Inflammatory macrophage treated with lipopolysaccharide for 1 hour (primary cell): ENCODE measurements around the gene IGSF8.

Source experiments
- DNase-seq, 2 donors: peaks; one replicate each; pipeline ENCODE4 v3.0.0-alpha.2; 2020 to 2022

IGSF8 gene, protein sequence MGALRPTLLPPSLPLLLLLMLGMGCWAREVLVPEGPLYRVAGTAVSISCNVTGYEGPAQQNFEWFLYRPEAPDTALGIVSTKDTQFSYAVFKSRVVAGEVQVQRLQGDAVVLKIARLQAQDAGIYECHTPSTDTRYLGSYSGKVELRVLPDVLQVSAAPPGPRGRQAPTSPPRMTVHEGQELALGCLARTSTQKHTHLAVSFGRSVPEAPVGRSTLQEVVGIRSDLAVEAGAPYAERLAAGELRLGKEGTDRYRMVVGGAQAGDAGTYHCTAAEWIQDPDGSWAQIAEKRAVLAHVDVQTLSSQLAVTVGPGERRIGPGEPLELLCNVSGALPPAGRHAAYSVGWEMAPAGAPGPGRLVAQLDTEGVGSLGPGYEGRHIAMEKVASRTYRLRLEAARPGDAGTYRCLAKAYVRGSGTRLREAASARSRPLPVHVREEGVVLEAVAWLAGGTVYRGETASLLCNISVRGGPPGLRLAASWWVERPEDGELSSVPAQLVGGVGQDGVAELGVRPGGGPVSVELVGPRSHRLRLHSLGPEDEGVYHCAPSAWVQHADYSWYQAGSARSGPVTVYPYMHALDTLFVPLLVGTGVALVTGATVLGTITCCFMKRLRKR

DNA sequence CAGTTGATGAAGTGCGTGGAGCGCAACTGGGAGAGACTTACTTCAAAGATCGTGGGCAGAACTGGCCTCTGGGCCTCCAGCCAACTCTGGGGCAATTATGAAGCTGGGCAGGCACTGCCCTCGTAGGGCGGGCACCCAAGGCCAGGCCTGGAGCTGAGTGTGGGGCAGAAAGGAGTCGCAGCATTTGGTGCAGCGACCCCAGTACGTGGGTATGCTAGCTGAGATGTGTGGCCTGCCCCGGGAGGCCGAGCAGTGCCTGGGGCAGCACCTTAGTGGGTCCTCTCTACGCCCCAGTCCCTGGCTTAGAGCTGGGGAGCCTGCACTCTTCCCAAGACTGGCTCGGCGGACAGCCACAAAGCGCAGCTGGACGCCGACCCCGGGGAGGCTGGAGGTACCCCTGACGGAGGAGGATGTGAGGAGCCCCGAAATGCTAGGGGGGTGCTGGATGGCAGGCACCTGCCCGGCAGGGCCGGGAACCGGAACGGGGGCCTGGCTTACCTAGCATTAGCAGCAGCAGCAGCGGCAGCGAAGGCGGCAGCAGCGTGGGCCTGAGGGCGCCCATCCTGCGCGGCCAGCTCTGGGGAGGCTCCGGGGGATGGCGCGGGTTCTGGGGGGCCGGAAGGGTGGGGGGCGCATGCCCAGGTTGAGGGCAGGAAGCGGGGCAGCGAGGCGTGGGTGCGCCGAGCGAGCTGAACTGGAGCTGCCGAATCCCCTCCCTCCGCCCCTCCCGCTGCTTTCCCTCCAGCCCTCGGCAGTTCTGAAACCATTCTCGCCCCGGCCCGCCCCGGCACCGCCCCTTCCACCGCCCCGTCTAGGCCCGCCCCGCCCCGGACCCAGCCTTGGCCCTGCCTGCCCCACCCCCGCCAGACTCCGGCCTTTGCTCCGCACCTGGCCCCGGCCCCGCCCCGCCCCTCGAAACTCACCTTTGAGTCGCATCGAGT is at the start of gene IGSF8:
Gene IGSF8, minus strand, starts transcription at position 709 of the 941 bp plus-strand sequence. Its CDS starts 147 bp downstream, at position 562.
- DNase-seq: peak; percentile 76 to 86

DNA sequence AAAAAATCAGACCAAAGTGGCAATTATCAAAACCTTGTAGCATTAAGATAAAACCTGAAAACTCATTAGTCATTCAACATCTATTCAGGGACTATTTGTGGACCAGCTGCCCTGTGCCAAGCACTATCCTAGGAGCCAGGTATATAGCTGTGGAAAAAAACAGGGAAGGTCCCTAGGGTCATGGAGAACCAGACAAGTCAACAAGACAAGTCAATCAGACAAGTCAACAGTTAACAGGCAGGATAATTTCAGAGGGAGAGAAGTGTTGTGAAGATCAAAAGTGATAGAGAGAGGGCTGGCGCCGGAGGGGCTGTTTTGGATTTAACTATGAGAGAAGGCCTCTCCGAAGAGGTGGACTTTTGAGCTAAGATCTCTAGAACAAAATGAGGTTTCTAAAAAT is 49.7 kb upstream of the IGSF8 start:
- no peak for DNase-seq

DNA sequence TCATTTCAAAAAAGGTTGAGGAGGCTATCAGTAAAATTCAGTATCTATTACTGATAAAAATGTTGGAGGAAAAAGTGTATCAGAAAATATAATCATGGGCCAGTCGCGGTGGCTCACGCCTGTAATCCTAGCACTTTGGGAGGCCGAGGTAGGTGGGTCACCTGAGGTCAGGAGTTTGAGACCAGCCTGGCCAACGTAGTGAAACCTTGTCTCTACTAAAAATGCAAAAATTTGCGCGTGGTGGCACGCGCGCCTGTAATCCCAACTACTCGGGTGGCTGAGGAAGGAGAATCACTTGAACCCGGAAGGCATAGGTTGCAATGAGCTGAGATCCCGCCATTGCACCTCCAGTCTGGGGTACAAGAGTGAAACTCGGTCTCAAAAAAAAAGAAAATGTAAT is 47.7 kb upstream of the IGSF8 start:
- no peak for DNase-seq

DNA sequence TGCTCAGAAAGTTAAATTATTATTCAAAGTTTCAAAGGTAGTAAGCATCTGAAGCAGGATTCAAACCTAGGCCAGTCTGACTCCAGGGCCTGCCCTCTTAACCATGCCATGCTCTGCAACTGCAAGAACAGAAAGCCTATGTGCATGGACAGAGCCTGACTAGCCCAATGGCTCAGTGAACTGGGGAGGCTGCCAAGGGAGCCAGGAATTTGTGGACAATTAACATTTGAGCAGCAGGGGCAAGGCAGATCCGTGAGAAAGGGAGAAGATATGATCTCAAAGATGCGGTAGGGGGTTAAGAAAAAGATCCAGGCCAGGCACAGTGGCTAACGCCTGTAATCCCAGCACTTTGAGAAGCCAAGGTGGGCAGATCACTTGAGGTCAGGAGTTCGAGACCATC is 46.5 kb upstream of the IGSF8 start:
- DNase-seq: no peak

DNA sequence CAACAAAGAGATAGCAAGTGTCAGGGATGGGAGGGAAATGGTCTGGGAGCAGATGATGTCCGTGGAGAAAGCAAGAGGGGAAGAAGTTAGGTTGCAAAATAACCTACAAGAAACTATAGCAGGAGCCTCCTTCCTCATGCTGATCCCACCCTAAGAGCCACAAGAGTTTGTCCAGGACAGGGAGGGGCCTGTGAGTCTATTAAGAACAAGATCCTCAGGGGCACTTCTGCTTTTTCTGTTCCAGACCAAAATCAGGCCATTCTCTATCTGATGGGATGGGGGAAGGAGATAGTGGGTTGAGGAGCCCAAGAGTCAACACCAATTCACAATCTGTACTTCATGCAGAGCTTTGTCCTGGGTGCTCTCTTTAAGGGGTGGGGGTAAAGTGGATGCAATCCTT is 45.3 kb upstream of the IGSF8 start:
- peak; percentile 47 to 59 for DNase-seq

DNA sequence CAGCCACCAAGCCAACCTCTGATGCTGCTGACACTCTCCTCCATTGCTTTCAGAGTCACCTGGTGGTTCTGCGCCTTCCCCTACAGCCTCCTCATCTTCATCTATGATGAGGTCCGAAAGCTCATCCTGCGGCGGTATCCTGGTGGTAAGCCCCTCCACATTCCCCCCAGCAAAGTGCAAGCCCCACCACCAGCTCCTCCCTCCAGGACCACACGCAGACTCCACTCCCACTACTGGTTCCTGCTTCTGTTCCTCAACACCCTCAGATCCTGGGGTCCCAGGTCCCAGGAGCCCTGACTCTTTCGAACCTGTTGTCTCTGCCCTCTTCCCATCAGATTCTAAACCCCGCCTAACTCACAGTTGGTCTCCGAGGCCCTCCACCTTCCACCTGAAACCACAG is 41.4 kb upstream of the IGSF8 start:
- no peak for DNase-seq

DNA sequence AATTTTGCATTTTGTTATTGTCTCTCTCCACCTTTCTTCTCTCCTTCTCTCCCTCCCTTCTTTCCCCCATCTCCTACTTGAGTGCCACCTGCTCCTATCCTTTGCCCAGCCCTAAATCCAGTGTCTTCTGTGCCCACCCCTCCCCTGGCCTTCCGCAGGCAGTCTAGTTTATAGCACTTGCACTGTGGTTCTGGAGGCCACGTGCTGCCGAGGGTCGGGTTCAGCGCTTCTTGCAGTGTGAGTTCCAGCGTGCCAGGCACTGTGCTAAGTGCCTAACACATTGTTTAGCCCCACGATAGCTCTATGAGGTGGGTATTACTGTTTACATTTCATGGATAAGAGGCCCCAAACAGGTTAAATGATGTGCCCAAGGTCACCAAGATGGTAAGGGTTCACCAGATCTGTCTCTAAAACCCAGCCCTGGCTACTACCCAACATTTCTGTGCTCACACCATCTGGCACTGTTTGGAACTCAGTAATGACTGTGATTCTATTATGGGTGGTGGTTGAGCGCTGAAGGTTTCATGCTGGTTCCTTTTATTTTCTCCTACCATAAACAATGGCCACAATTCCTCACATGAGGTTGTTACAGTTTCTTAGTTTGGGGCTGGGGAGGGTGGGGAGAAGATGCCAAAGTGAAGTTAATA is 38.9 kb upstream of the IGSF8 start:
- no peak for DNase-seq

DNA sequence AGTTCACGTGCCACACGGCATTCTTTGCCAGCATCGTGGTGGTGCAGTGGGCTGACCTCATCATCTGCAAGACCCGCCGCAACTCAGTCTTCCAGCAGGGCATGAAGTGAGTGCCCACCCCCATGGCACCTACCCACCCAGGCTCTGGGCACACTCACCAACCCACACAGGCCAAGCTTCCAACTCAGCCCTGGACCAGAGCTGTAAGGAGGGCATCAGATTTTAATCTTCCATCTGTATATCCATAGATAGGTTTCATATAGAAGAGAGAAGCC is 38.4 kb upstream of the IGSF8 start:
- no peak for DNase-seq

DNA sequence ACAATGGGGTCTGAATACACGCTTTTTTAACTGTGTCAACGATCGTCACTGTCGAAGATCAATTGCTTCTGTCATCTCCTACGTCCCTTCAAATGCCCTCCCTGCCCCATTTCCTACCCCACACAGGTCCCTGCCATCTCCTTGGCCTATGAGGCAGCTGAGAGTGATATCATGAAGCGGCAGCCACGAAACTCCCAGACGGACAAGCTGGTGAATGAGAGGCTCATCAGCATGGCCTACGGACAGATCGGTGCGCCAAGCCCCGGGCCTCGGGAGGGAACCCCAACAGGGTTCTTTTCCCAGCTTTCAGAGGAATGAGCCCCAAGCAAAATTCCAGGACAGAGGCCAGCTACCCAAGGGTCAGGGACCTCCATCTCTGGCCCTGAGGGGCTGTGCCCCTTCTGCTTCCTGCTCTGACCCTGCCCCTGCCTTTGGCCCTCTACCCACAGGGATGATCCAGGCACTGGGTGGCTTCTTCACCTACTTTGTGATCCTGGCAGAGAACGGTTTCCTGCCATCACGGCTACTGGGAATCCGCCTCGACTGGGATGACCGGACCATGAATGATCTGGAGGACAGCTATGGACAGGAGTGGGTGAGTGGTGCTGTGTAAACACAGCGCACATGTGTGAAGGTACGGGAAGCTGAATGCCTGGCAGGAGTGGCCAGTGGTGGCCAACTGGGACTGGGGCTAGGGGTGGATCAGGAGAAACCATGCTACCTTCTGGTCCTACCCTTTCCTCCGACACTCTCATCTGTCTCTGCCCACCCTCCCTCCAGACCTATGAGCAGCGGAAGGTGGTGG is 37.9 kb upstream of the IGSF8 start:
- no peak for DNase-seq

DNA sequence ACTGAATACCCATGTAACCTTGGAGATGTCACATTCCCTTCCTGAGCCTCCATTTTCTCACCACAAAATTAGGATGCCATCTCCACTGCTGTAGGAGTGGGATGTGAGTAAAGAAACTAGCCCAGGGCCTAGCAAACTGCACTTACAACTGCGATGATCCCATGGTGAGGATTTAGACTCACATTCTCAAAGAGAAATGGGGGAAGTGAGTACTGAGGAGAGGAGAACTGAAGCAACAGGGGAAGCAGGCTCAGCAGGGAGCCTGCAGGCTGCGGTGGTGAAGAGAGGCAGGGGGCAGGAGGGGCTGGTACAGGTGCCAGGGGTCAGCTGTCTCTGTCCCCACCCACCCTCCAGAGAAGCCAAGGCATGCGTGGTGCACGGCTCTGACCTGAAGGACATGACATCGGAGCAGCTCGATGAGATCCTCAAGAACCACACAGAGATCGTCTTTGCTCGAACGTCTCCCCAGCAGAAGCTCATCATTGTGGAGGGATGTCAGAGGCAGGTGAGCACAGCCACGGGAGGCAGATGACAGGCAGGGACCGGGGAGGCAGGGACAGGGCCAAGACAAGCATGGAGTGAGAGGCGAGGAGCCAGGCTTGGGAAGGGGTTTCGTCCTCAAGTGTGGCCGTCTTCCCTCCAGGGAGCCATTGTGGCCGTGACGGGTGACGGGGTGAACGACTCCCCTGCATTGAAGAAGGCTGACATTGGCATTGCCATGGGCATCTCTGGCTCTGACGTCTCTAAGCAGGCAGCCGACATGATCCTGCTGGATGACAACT is 36.6 kb upstream of the IGSF8 start:
- peak; percentile 36 to 45 for DNase-seq

DNA sequence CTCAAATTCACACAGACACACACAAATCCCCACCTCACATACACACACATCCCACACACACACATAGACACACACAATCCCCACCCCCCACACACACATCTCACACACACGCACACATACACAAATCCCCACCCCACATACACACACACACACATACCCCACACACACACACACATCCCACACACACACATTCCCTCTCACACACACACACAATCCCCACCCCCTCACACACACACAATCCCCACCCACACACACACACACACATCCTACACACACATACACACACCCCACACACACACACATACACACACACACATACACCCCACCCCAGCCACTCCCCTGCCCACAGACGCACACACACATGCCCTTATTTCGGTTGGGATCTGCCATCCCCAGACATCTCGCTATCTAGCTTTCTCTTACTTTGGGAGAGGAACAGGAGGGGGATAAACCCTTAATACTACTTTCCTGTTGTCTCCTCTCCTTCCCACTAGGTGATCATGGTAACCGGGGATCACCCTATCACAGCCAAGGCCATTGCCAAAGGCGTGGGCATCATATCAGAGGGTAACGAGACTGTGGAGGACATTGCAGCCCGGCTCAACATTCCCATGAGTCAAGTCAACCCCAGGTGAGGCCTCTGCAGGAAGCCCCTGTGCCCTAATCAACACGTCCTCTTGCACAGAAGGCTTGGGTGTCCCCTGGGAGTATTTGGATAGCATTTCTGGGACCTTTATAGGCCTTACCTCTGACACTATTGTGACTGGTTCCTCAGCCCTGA is 35.8 kb upstream of the IGSF8 start:
- DNase-seq: no peak

DNA sequence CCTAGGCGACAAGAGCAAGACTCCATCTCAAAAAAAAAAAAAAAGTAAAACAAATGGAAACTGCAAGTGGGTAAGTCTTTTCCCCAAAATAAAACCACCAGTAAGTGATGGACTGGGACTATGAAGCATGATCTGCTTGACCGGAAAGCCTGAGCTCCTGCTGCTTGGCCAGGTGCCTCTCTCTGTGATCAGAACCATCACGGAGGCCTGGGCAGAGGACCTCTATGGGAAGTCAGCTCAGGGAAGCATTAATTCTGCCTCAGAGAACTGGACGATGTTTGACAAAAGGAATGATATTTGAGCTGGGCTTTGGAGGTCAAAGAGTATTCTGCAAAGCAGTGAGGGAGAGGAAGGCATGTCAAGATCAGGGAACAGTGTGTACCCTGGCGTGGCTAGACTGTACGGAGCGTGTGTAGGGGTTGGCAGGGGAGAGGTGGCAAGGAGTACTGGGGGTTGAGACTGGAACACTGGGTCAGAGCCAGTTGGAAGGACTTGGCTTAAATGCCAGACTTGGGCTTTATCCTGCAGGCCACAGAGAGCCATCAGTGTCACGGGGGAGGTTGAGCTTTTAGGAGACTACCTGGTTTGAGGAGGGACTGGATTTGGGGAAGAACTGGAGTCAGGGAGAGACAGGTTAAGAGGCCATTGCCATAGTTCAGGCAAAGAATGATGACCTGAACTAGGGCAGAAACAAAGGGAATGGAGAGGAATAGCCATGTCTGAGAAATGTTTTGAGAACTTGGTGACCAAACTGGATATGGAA is 33.6 kb upstream of the IGSF8 start:
- DNase-seq: no peak

DNA sequence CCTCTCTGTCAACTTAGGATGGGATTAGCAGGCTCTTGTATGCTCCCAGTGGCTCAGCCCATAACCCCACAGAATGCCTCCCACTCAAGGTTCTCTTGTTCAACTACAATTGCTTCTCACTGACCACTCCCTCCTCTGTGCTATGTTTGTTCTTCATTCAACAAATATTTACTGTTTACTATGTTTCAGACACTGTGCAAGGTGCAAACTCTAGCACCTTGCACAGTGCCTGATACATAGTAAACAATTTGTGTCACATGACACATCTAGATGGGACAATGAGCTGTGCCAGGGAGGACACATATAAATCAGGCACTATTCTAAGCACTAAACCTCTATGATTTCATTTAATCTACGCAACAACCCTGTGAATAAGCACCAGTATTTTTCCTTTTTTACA is 32.5 kb upstream of the IGSF8 start:
- no peak for DNase-seq

DNA sequence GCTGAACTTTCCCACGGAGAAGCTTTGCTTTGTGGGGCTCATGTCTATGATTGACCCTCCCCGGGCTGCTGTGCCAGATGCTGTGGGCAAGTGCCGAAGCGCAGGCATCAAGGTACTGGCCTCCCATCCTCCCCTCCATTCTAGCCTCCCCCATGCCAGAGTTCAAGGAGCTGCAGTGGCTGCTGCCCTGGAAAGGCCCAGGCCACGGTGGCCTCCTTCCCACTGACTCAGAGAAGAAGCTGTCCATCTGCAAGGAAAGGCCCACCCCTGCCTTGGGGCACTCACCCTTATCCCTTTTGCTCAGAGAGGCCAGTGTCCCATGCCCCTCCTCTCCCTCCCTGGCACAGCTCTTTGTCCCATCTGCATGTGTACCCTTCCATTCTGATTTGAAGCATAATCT is 32.1 kb upstream of the IGSF8 start:
- no peak for DNase-seq

DNA sequence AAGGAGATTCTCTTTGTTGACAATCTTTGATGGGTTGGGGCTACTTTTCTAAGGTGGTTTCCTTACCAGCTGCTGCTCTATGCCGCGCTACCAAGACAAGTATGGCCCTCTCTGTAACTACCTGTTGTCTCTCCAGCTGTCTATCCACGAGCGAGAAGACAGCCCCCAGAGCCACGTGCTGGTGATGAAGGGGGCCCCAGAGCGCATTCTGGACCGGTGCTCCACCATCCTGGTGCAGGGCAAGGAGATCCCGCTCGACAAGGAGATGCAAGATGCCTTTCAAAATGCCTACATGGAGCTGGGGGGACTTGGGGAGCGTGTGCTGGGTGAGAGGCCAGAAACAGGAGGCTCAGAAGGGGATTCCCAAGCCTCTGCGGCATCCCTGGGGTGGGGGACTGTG is 31.5 kb upstream of the IGSF8 start:
- no peak for DNase-seq

DNA sequence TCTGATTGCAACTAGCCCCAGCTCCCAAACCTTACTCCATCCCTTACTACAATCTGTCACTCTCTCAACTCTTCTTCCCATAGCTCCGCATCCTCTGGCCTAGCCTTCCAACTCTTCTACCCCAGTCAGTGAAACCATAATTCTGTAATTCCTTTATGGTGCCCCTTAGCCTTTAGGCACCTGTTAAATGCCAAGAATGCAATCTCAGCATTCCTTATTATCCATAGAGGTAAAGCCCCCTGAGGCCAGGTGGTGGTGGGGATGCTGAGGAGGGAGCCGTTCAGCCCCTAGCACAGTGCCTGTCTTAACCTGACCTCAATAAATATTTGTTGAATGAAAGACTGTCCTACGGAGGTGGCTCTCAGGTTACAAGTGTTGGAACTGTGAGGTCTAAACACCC is 31.1 kb upstream of the IGSF8 start:
- no peak for DNase-seq

DNA sequence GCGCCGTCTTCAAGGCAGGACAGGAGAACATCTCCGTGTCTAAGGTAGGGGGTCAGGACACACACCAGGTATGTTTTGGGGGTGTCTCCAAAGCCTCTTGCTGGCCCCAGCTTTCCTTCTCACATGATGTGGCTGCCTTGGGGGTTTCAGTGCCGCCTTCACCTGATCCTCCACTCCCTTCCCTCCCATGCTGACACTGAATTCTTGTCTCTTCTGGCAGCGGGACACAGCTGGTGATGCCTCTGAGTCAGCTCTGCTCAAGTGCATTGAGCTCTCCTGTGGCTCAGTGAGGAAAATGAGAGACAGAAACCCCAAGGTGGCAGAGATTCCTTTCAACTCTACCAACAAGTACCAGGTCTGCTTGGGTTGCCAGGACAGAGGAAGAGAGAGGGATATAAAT is 30.6 kb upstream of the IGSF8 start:
- no peak for DNase-seq

DNA sequence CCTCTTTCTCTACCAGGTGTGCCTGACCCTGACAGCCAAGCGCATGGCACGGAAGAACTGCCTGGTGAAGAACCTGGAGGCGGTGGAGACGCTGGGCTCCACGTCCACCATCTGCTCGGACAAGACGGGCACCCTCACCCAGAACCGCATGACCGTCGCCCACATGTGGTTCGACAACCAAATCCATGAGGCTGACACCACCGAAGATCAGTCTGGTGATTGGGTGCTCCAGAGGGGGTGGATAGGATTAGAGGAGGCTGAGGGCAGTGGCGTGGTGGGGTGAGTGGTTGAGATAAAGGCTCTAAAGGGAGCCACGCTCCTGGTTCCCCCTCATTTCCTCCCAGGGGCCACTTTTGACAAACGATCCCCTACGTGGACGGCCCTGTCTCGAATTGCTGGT is 30.2 kb upstream of the IGSF8 start:
- DNase-seq: no peak

DNA sequence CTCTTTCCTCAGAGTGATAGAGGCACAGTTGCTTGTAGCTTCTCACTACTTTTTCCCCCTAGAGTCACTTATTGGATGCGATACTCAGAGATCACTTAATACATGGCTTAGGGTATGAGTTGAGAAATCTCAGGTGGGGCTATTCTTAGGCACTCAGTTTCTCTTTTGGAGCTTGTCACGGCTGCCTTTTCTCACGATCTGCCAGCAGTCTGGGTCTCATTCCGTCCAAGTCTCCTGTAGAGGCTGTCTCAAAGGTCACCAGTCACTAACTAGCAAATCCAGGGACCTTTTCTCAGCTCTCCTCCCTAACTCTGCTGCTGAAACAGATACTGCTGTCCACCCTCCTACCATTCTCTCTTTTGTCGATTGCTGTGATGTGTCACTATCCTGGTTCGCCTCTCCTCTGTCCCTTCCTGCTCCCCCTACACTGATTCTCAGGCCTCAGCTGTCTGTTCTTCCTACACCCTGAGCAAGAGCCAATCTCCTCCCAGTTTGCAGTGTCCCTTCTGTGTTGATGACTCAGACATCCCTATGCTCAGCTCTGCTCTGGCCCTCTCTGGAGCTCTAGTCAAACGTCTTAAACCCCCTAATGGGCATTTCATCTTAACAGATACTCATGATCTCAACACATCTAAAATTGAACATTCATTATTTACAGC is 29.6 kb upstream of the IGSF8 start:
- peak; percentile 40 to 59 for DNase-seq
